CD4-positive, alpha-beta T cell treated with Interleukin-2 at 100 ng/mL for 4 hours (primary cell): ENCODE measurements around the gene B4GALT6.

ENCODE experiments used
- DNase-seq: peaks from one replicate; pipeline ENCODE4 v3.0.0-alpha.2; 2020; ENCODE audit warnings: low spot score

B4GALT6 gene

DNA sequence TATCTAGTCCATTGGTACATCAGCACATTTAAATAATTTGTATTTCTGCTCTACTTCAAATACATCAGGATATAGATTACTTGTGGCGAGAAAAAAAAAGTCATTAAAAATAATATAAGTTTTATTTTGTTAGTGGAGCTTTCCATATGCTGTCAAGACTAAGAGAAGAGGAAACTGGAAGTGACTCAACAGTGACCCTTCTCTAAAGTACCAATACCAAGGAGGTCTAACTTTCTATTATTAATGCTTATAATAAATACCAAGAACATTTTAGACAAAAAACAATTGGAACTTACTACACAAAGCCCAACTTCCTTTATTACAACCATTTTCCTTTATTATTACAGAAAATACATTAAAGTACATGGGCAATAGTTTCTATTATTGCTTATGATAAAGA is 52.9 kb downstream of the B4GALT6 start:
- DNase-seq: no peak

DNA sequence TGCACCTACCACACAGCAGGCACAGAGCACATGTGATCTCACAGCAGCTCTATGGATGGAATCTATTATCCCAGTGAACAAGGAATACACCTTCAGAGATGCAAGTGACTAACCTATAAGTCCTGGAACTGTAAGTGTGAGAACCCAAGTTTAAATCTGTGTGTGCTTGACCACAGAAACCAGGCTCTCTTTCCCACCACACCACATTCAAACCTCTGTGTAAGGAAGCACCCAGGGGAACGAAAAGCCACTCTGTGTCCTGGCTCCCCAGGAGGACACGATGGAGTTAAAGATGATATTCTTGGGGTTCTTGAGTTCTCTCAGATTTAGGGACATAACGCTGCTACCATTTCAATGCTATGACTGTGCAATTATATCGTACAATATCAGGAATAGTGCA is 53.8 kb downstream of the B4GALT6 start:
- no peak for DNase-seq

DNA sequence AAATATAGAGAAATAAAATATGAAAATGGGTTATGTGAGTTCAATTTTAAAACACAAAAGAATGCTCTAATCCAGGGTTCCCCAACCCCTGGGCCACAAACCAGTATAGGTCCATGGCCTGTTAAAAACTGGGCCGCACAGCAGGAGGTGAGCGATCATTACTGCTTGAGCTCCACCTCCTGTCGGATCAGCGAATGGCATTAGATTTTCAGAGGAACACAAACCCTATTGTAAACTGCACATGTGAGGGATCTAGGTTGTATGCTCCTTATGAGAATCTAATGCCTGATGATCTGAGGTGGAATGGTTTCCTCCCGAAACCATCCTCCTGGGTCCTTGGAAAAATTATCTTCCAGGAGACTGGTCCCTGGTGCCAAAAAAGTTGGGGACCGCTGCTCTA is 58.0 kb downstream of the B4GALT6 start:
- DNase-seq: no peak

DNA sequence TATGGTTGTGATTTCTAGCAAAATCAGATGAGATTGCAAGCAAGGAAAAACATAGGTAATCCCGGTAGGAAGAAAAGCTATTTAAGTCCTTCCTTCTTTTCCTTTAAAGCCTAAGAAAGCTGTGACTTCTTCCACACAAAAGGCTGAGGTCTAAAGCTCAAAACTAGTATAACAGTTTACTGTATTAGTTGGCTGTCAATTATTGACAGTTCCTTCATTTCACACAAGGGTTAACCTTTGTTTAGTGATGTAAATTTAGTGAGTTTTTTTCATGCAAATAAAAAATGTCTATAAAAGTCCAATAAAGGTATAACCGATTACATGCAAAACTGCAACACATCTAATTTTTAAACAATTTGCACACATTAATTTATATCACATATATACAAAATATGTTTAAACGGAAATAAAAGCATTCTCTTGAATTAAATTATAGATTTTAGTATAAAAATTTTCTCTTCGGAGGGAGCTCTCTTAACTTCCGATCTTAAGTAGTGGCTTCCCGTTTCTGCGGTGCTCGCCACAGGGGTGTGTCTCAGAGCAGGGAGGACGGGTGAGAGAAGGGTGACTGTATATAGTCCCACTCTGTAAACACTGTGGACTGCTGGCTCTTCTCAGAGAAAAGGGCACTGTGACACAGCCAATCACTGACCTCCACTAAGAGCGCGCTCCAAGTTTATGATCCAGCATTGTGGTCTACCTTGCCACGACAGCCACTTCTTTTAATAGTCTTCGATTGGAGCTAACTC is 59.3 kb downstream of the B4GALT6 start:
- no peak for DNase-seq

DNA sequence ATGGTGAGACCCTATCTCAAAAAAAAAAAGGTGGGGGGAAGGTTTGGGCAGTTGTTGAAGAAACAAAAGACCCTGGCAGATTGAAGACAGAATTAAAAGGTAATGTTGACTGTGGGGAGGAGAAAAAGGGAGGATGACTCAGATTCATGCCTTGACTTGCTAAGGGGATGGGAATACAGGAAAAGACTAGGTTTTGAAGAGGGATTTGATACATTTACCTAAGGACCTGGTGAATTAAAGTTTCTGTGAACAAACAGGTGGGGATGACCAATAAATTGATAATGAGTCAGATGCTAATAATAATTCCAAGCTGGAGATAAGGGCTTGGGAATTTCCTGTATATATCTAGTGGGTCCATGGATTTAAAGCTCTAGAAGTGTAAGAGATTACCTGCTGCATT is 65.1 kb downstream of the B4GALT6 start:
- no peak for DNase-seq

DNA sequence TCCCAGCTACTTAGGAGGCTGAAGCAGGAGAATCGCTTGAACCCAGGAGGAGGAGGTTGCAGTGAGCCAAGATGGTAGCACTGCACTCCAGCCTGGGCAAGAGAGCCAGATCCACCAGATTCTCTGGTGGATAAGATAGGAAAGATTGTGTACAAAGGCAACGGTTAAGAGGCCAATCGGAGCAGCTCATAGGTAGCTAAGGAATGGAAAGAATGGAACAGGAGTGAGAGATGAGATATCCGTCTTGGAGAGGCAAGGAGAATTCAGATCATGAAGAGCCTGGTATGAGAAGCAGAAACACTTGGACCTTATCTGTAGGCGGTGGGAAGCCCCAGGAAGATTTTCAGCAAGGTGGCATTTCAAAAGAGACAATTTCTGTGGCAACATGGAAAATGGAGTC is 65.6 kb downstream of the B4GALT6 start:
- no peak for DNase-seq

DNA sequence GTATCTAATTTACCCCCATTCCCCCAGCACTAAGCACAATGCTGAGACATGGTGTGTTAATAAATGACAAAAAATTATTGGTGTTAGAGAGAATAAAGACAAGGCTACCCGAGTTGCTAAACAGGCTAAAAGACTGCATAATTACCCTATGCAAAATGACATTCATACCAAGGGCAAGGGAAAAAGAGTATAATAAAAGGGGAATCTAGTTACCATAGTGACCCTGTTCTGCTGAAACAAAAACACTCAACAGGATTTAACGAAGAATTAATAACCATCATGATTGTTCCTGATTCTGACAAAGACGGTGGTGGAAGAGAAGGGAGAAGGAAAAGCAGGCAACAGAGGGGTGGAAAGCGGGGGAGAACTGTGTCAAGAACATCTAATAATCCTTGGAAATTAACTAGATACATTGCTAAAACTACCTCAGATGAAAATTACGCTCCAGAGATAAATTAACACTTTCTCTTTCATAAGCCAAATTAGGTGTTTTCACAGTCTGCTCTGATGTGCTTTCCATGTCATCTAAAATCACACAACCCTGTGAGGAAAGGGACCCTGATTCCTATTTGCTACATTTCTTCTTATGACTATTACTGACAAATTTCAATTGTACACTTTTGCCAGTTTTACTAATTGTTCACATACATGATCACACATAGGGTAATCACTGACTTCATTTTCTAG is 67.2 kb downstream of the B4GALT6 start:
- DNase-seq: no peak

DNA sequence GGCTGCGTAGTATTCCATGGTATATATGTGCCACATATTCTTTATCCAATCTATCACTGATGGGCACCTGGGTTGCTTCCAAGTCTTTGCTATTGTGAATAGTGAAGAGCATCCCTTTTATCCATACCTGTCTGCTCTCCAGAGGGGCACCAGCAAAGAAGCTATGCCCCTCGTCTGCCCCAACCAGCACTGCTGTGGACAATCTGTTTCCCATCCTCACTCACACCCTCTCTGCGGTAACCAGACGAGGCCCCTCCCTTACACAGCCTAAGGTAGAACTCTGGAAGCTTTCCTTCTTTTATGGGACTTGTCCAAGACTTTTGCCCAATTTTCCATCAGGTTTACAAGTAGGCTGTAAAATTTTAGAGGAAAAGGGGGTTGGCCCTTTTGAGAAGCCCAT is 67.8 kb downstream of the B4GALT6 start:
- no peak for DNase-seq

DNA sequence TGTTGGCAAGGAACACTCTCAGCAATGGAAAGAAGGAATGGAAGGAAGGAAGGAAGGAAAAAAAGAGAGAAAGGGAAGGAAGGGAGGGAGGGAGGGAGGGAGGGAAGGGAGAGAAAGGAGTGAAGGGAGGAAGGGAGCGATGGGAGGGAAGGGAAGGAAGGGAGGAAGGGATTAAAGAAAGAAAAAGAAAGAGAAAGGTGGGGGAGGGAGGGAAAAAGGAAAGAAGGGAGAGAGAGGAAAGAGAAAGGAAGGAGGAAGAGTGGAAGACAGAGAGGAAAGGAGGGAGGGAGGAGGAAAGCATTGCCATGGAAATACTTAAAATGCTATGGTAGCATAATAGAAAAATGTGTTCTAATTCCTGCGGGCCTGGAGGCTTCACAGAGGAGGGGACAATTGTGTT is 70.3 kb downstream of the B4GALT6 start:
- no peak for DNase-seq

DNA sequence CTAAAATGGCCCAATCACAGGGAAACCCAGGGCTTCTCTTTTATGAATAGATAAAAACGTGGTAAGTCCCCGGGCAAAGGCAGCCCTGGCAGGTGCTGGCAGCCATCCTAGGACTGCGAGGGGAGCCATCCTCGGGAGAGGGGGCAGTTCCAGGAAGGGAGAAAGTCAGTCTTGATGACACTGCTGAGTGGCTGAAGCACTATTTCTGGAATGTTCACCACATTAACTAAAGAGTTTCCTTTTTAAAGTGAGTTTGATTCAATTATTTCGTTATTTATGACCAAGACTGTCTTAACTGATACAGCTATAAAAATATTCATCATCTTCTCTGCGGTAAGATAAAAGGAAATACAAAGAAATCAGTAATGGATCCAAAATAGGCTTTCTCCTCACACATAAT is 72.3 kb downstream of the B4GALT6 start:
- no peak for DNase-seq

DNA sequence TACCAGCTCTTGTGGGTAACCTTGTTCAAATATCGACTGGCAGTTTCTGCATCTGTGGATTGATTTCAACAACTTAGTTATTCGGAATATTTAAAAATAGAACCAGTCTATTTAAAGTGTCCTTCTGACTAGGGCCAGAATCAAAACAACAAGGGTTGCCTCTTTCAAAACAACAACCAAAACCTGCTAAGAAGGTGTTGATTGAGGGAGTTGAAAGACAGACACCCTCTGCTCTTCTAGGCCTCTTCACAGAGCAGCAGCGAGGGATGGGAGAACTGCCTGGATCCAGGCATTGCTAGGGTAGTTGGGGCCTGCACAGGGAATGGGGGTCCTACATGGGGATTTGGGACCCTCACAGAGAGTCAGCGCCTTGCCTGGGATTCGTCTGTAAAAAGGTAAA is 72.9 kb downstream of the B4GALT6 start:
- DNase-seq: no peak

DNA sequence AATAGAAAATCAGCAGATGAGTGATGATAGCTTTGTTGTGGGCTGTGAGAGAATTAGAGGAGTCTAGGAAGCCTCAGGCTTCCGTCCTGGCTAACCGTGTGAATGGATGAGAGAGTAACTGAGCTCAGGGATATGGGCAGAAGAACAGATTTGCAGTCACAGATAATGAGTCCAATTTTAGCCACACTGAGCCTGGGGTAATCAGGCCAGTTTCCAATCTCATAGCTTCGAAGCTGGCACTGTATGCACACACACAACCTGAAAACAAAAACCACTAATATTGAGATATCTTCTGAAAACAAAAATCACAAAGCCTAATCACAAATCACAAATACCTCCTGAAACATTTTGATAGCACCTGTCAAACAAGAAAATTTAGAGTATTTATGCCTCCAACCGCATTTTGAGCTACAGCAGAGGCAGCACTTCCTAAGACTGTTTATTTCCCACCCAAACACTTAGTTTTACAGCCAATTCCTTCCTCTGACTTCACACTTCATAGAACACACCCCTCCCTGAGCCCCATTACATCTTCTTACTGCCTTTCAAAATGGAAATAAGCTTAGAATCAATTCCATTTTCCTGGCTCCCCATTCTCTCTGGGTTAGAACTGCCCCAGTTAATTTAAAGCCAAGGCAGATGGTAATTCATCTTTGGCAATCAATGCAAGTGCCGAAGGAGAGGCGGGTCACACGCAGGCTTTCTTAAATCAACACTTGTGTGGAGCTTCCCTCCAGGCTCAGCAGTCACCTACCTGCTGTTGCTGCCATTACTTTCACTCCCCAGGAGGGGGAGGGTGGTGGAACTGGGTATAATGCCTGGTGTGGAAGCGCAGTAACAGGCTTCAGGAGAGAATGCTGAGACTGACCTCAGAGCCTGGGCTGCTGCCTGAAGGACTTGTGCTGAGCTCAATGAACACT is 73.8 kb downstream of the B4GALT6 start:
- DNase-seq: no peak

DNA sequence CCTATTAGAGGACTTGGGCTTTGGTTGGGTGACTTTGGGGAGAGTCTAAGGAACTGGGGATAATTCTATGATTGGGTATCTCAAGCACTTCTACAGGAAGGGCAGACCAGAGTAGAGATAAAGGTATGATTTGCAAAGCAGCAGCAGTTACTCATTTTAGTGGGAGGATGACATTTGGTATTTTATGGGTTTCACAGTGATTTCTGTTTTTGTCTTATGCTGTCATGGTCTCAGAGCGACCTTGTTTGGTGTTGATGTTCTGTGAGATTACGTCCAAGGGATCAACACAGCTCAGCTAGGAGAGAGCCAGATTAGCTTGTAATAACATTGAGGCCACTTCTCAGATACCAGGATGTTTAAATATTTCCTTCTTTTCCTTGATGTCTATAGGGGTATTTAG is 74.5 kb downstream of the B4GALT6 start:
- no peak for DNase-seq

DNA sequence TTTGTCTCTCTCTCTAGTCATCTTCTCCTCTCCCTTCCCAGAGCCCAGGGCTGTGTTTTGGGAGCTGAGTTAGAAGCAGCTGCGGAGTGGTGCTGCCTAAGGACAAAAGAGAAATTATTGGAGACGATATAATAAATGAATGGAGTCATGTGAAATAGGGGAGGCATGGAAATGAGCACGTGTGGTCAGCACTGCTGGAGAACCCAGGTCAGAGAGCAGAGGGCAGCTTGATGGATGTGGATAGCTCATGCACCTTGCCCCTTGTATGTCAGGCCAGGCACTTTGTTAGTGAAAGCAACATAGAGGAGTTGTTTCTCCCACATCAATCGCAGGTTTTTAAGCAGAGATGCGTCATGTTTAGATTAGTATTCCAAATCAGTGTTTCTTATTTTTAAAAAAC is 77.0 kb downstream of the B4GALT6 start:
- no peak for DNase-seq

DNA sequence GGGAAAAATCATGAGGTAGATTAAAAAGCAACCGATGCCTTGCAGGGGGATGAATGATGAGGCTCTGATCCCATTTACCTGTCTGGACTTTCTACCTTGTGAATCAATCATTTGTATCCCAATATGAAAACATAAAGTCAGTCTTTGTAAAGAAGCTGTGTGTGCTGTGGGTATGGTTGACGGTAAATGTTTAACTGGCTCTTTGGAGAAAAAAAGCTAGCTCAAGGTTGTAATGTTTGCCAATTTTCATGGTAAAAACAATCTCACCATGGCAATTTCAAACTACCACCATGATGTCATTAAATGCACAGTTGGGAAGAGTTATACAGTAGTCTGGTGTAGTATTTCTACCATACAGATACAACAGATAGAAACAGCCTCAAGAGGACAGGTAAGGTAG is 78.1 kb downstream of the B4GALT6 start:
- DNase-seq: no peak

DNA sequence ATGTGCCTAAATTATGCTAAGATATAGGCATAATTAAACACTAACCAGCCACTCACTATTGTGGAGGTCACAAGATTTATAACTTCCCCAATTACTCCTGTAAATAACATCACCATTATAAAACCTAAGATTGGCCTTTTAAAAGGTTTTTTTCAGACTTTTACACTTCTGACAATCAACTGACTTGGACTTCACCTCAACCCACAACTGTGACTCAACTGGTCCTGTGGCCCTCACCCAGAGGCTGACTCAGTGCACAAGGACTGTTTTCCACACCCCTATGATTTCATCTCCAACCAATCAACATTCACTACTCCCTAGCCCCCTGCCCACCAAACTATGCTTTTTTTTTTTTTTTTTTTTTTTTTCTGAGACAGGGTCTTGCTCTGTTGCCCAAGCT is 81.1 kb downstream of the B4GALT6 start:
- DNase-seq: no peak

DNA sequence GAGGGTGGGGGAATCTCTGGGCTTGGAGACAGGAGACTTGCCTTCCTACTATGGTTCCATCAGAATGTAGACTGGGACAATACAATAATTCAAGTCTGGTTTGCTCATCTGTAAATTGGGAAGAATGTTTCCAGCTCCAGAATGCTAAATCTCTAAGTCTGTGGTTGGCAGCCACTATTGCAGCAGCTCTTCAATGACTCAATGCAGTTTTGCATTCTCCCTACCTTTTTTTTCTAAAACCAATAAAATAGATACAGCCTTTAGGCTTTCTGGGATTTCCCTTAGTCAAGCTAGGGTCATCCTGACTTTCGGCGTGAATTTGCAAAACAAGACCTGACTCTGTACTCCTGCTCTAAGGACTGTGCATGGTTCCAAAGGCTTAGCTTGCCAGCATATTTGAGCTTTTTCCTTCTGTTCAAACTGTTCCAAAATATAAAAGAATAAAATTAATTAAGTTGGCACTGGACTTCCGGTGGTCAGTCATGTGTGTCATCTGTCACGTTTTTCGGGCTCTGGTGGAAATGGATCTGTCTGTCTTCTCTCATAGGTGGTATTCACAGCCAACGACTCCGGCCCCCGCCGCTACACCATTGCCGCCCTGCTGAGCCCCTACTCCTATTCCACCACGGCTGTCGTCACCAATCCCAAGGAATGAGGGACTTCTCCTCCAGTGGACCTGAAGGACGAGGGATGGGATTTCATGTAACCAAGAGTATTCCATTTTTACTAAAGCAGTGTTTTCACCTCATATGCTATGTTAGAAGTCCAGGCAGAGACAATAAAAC is 86.2 kb downstream of the B4GALT6 start:
- no peak for DNase-seq

DNA sequence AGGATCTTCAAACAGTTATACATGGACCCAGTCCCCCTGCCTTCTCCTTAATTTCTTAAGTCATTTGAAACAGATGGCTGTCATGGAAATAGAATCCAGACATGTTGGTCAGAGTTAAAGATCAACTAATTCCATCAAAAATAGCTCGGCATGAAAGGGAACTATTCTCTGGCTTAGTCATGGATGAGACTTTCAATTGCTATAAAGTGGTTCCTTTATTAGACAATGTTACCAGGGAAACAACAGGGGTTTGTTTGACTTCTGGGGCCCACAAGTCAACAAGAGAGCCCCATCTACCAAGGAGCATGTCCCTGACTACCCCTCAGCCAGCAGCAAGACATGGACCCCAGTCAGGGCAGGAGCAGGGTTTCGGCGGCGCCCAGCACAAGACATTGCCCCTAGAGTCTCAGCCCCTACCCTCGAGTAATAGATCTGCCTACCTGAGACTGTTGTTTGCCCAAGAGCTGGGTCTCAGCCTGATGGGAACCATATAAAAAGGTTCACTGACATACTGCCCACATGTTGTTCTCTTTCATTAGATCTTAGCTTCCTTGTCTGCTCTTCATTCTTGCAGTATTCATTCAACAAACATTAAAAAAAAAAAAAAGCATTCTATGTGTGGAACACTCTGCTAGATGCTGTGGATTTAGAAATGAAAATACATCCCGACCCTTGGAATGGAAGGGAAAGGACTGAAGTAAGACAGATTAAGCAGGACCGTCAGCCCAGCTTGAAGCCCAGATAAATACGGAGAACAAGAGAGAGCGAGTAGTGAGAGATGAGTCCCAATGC is 88.1 kb downstream of the B4GALT6 start:
- no peak for DNase-seq

DNA sequence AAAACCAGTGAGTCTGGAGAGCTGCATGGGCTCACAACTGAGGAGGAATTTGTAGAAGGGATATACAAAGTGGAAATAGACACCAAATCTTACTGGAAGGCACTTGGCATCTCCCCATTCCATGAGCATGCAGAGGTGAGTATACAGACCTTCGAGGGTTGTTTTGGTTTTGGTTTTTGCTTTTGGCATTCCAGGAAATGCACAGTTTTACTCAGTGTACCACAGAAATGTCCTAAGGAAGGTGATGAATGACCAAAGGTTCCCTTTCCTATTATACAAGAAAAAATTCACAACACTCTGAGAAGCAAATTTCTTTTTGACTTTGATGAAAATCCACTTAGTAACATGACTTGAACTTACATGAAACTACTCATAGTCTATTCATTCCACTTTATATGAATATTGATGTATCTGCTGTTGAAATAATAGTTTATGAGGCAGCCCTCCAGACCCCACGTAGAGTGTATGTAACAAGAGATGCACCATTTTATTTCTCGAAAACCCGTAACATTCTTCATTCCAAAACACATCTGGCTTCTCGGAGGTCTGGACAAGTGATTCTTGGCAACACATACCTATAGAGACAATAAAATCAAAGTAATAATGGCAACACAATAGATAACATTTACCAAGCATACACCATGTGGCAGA is 89.1 kb downstream of the B4GALT6 start:
- no peak for DNase-seq

DNA sequence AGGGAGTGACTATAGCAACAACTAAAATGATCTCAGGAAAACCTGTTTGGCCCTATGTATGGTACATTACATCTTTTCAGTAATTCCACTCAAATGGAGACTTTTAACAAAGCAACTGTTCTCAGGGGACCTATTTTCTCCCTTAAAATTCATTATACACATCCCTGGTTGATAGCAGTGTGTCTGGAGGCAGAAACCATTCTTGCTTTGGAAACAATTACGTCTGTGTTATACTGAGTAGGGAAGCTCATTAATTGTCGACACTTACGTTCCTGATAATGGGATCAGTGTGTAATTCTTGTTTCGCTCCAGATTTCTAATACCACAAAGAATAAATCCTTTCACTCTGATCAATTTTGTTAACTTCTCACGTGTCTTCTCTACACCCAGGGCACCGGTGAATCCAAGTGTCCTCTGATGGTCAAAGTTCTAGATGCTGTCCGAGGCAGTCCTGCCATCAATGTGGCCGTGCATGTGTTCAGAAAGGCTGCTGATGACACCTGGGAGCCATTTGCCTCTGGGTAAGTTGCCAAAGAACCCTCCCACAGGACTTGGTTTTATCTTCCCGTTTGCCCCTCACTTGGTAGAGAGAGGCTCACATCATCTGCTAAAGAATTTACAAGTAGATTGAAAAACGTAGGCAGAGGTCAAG is 91.7 kb downstream of the B4GALT6 start:
- no peak for DNase-seq
